ENCODE data around the gene PLVAP.

- TF ChIP-seq POLR2AphosphoS5 (IDR thresholded peaks at IDR 0.05; ENCODE audit: low read depth, low read length) (no peak), SIN3A (IDR thresholded peaks at IDR 0.05; ENCODE audit: borderline replicate concordance, insufficient read depth, low read length) (no peak), TAF1 (IDR thresholded peaks at IDR 0.05; ENCODE audit: borderline replicate concordance, insufficient read depth, low read length) (no peak), FOXP2 (optimal IDR thresholded peaks at IDR 0.05; ENCODE audit: borderline replicate concordance, extremely low read depth, extremely low read length, insufficient read depth) (peak; percentile 45)
- TF ChIP-seq, protein P1, sequence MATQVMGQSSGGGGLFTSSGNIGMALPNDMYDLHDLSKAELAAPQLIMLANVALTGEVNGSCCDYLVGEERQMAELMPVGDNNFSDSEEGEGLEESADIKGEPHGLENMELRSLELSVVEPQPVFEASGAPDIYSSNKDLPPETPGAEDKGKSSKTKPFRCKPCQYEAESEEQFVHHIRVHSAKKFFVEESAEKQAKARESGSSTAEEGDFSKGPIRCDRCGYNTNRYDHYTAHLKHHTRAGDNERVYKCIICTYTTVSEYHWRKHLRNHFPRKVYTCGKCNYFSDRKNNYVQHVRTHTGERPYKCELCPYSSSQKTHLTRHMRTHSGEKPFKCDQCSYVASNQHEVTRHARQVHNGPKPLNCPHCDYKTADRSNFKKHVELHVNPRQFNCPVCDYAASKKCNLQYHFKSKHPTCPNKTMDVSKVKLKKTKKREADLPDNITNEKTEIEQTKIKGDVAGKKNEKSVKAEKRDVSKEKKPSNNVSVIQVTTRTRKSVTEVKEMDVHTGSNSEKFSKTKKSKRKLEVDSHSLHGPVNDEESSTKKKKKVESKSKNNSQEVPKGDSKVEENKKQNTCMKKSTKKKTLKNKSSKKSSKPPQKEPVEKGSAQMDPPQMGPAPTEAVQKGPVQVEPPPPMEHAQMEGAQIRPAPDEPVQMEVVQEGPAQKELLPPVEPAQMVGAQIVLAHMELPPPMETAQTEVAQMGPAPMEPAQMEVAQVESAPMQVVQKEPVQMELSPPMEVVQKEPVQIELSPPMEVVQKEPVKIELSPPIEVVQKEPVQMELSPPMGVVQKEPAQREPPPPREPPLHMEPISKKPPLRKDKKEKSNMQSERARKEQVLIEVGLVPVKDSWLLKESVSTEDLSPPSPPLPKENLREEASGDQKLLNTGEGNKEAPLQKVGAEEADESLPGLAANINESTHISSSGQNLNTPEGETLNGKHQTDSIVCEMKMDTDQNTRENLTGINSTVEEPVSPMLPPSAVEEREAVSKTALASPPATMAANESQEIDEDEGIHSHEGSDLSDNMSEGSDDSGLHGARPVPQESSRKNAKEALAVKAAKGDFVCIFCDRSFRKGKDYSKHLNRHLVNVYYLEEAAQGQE (IDR thresholded peaks at IDR 0.05; ENCODE audit: insufficient read depth in 1 of 2, low read depth in 2 of 2, low read length in 2 of 2) = no peak
These were observed 25.2 kb downstream of the PLVAP start for GRCh38 chr19:17351815-17352435.
